MM.1S (cell line): ENCODE data around the gene CEACAM19.

Experiments
- DNase-seq: peaks from one replicate; pipeline ENCODE4 v3.0.0-alpha.2; 2015
- H2AFZ ChIP-seq: fragments of 300-600 bp; sonication (generic); 2 replicates; pipeline ENCODE4 v1.6.0; 2016; ENCODE audit warnings: antibody characterized with exemption, low read length
- H3F3A ChIP-seq: fragments of 300-600 bp; sonication (generic); 2 replicates; pipeline ENCODE4 v1.6.1; 2016; ENCODE audit warnings: mild to moderate bottlenecking, antibody characterized with exemption, low read length, moderate library complexity, mixed read lengths; ENCODE audit not compliant: insufficient read depth
- H3K27ac ChIP-seq: fragments of 300-600 bp; sonication (generic); 2 replicates; pipeline ENCODE4 v1.5.1; 2016; ENCODE audit warnings: mild to moderate bottlenecking, low read length
- H3K27me3 ChIP-seq: fragments of 300-600 bp; sonication (generic); replicated peaks from 2 replicates; pipeline ENCODE4 v1.6.0; 2016; ENCODE audit warnings: low read length; ENCODE audit not compliant: insufficient read depth
- H3K36me3 ChIP-seq: fragments of 300-600 bp; sonication (generic); replicated peaks from 2 replicates; pipeline ENCODE4 v1.6.1; 2016; ENCODE audit warnings: mild to moderate bottlenecking, low read length, mixed read lengths; ENCODE audit not compliant: insufficient read depth
- H3K4me1 ChIP-seq: fragments of 300-600 bp; sonication (generic); 2 replicates; pipeline ENCODE4 v1.6.1; 2016; ENCODE audit warnings: low read length, mixed read lengths
- H3K4me2 ChIP-seq: fragments of 300-600 bp; sonication (generic); 2 replicates; pipeline ENCODE4 v1.6.0; 2016; ENCODE audit warnings: low read depth, low read length
- H3K4me3 ChIP-seq: fragments of 300-600 bp; sonication (generic); 2 replicates; pipeline ENCODE4 v1.5.1; 2016; ENCODE audit warnings: low read length, mixed read lengths
- H3K79me2 ChIP-seq: fragments of 300-600 bp; sonication (generic); 2 replicates; pipeline ENCODE4 v1.6.1; 2016; ENCODE audit warnings: mixed run types, low read length, mixed read lengths
- H3K9ac ChIP-seq: fragments of 300-600 bp; sonication (generic); 2 replicates; pipeline ENCODE4 v1.6.1; 2016; ENCODE audit warnings: low read length, mixed read lengths
- H3K9me2 ChIP-seq: fragments of 300-600 bp; sonication (generic); replicated peaks from 2 replicates; pipeline ENCODE4 v1.6.1; 2016; ENCODE audit warnings: mild to moderate bottlenecking, low read length, mixed read lengths; ENCODE audit not compliant: insufficient read depth
- H3K9me3 ChIP-seq: fragments of 300-600 bp; sonication (generic); replicated peaks from 2 replicates; pipeline ENCODE4 v1.6.1; 2016; ENCODE audit warnings: mild to moderate bottlenecking, low read length, mixed read lengths; ENCODE audit not compliant: insufficient read depth
- H4K20me1 ChIP-seq: fragments of 300-600 bp; sonication (generic); 2 replicates; pipeline ENCODE4 v1.6.1; 2016; ENCODE audit warnings: mild to moderate bottlenecking, low read length, moderate library complexity, mixed read lengths; ENCODE audit not compliant: insufficient read depth
- EZH2 ChIP-seq: fragments of 300-600 bp; sonication (generic); optimal IDR thresholded peaks from 2 replicates; pipeline ENCODE3; 2017; ENCODE audit warnings: low read depth, mild to moderate bottlenecking, antibody characterized with exemption, low read length, mixed read lengths
- EZH2phosphoT487 ChIP-seq: fragments of 300-600 bp; sonication (generic); IDR thresholded peaks from 2 replicates; pipeline ENCODE4 v1.6.1; 2018; ENCODE audit warnings: antibody characterized with exemption, low read length
- TF ChIP-seq, protein P1 (sequence below): fragments of 300-600 bp; sonication (generic); IDR thresholded peaks from 2 replicates; pipeline ENCODE4 v1.5.1; 2016; ENCODE audit warnings: antibody characterized with exemption, low read length, mixed read lengths

Gene CEACAM19

GRCh38 chr19:44661205-44661604, 10.1 kb upstream of the CEACAM19 start:
- Histone ChIP-seq H3K27me3 (no peaks in the 10 kb centered on the region), H2AFZ (no peak overlapping the region), H3K9me2 (no peaks in the 10 kb centered on the region), H3K4me3 (no peak overlapping the region), H3K36me3 (no peaks in the 10 kb centered on the region), H4K20me1 (no peaks in the 10 kb centered on the region), H3K4me2 (no peak overlapping the region), H3F3A (no peaks in the 10 kb centered on the region), H3K9me3 (no peaks in the 10 kb centered on the region), H3K27ac (no peak overlapping the region), H3K79me2 (no peaks in the 10 kb centered on the region), H3K4me1 (no peaks in the 10 kb centered on the region), H3K9ac (no peak overlapping the region)
- TF ChIP-seq EZH2phosphoT487 (no peak), EZH2 (no peak)
- TF ChIP-seq, protein P1, sequence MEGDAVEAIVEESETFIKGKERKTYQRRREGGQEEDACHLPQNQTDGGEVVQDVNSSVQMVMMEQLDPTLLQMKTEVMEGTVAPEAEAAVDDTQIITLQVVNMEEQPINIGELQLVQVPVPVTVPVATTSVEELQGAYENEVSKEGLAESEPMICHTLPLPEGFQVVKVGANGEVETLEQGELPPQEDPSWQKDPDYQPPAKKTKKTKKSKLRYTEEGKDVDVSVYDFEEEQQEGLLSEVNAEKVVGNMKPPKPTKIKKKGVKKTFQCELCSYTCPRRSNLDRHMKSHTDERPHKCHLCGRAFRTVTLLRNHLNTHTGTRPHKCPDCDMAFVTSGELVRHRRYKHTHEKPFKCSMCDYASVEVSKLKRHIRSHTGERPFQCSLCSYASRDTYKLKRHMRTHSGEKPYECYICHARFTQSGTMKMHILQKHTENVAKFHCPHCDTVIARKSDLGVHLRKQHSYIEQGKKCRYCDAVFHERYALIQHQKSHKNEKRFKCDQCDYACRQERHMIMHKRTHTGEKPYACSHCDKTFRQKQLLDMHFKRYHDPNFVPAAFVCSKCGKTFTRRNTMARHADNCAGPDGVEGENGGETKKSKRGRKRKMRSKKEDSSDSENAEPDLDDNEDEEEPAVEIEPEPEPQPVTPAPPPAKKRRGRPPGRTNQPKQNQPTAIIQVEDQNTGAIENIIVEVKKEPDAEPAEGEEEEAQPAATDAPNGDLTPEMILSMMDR = no peak
- no peak for DNase-seq

DNA sequence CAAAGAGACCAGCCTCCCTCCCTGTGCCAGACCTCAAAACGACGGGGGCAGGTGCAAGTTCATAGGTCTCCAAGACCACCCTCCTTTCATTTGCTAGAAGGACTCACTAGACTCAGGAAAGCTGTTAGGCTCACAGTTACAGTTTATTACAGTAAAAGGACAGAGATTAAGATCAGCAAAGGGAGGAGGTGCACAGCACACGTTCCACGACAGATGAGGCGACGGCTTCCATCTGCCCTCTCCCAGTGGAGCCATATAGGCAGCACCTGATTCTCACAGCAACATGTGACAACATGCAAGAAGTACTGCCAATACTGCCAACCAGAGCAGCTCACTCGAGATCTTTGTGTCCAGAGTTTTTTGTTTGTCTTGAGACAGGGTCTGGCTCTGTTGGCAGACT, 9.4 kb upstream of the CEACAM19 start:
- DNase-seq = no peak
- Histone ChIP-seq H3K4me3 (no peak overlapping the region), H3K4me2 (no peak overlapping the region), H3F3A (no peaks in the 10 kb centered on the region), H2AFZ (no peak overlapping the region), H3K9ac (no peak overlapping the region), H3K27me3 (no peaks in the 10 kb centered on the region), H3K27ac (no peak overlapping the region), H4K20me1 (no peaks in the 10 kb centered on the region), H3K9me3 (no peaks in the 10 kb centered on the region), H3K36me3 (no peaks in the 10 kb centered on the region), H3K9me2 (no peaks in the 10 kb centered on the region), H3K4me1 (no peaks in the 10 kb centered on the region), H3K79me2 (no peaks in the 10 kb centered on the region)
- TF ChIP-seq, protein P1 = no peak
- TF ChIP-seq EZH2phosphoT487 = no peak
- no peak for TF ChIP-seq EZH2

GRCh38 chr19:44662691-44663385, 8.4 kb upstream of the CEACAM19 start:
- Histone ChIP-seq H3F3A (no peaks in the 10 kb centered on the region), H3K27ac (no peak overlapping the region), H3K4me1 (no peaks in the 10 kb centered on the region), H3K4me3 (no peak overlapping the region), H4K20me1 (no peaks in the 10 kb centered on the region), H3K4me2 (no peak overlapping the region), H2AFZ (no peak overlapping the region), H3K9ac (no peak overlapping the region), H3K9me3 (no peaks in the 10 kb centered on the region), H3K36me3 (no peaks in the 10 kb centered on the region), H3K27me3 (no peaks in the 10 kb centered on the region), H3K79me2 (no peaks in the 10 kb centered on the region), H3K9me2 (no peaks in the 10 kb centered on the region)
- DNase-seq = no peak
- TF ChIP-seq EZH2phosphoT487 = no peak
- TF ChIP-seq EZH2 = no peak
- TF ChIP-seq, protein P1 = no peak
